Endothelial cell of umbilical vein (primary cell): Measurements from ENCODE around the gene HELZ2. TPM values are rescaled to one million over a fixed set of nuclear protein-coding genes. Genes with fewer than 3 reads are reported as not detected.

Experiments
- BruUV-seq: library from RNA; stranded (reverse); fragments of 400-500 nt; replicated peaks from 2 replicates; lab custom pipeline; 2021; lab: Mats Ljungman, UMichigan
- CTCF ChIA-PET: fragments of 300-600, 350-600 bp; sonication (Branson Sonifier 250); formaldehyde crosslinking; loops from one replicate; lab custom pipeline; 2021; ENCODE audit warnings: antibody characterized with exemption, inconsistent platforms; lab: Charles Lee
- POLR2A ChIA-PET: fragments of 300-600, 350-600 bp; sonication (Branson Sonifier 250); formaldehyde crosslinking; loops from one replicate; lab custom pipeline; 2021; ENCODE audit warnings: antibody characterized with exemption, inconsistent platforms; lab: Charles Lee
- DNase-seq: peaks from one replicate; pipeline ENCODE4 v3.0.0-alpha.2; 2011; ENCODE audit warnings: low read depth, low spot score
- FAIRE-seq: peaks from 2 replicates; lab custom pipeline; 2011; peaks lifted over from hg19 to GRCh38; lab: Jason Lieb, UNC
- H2AFZ ChIP-seq: 2 replicates; pipeline ENCODE4 v1.6.0; 2012; ENCODE audit warnings: low read depth, low read length, control low read depth, inconsistent platforms
- H3K27ac ChIP-seq: 2 replicates; pipeline ENCODE4 v1.5.1; 2011; ENCODE audit warnings: low read depth, mild to moderate bottlenecking, control low read depth, low read length, moderate library complexity; ENCODE audit not compliant: insufficient read depth
- H3K27me3 ChIP-seq, 2 experiments: 2 replicates each; pipeline versions ENCODE4 v1.6.0 to v1.6.1; 2011; ENCODE audit warnings: low read length in 2 of 2, mixed read lengths in 1 of 2; ENCODE audit not compliant: control insufficient read depth in 2 of 2, insufficient read depth in 2 of 2
- H3K36me3 ChIP-seq, 2 experiments: 2 replicates in 1 of 2; 3 replicates in 1 of 2; pipeline ENCODE4 v1.5.1; 2011; ENCODE audit warnings: low read length in 2 of 2, mild to moderate bottlenecking in 1 of 2, moderate library complexity in 1 of 2; ENCODE audit not compliant: control insufficient read depth in 2 of 2, insufficient read depth in 2 of 2; ENCODE audit errors: extremely low read depth in 1 of 2
- H3K4me1 ChIP-seq: 3 replicates; pipeline ENCODE4 v1.5.1; 2011; ENCODE audit warnings: mild to moderate bottlenecking, low read length; ENCODE audit not compliant: control insufficient read depth, insufficient read depth; ENCODE audit errors: extremely low read depth
- H3K4me2 ChIP-seq: 2 replicates; pipeline ENCODE4 v1.6.1; 2011; ENCODE audit warnings: low read length, control low read depth, mixed read lengths; ENCODE audit not compliant: insufficient read depth
- H3K4me3 ChIP-seq, 3 experiments: fragments of 200-600 bp in 1 of 3; sonication (generic), shearing (Covaris generic) in 1 of 3; replicated peaks in 1 of 3; 2 replicates each; pipeline ENCODE4 v1.5.1; 2011 to 2016; ENCODE audit warnings: control low read depth in 3 of 3, low read length in 3 of 3, mild to moderate bottlenecking in 2 of 3, inconsistent platforms in 1 of 3, low read depth in 1 of 3, moderate library complexity in 1 of 3; ENCODE audit not compliant: insufficient read depth in 1 of 3
- H3K79me2 ChIP-seq: 2 replicates; pipeline ENCODE4 v1.6.0; 2012; ENCODE audit warnings: low read length, inconsistent platforms; ENCODE audit not compliant: control insufficient read depth, insufficient read depth
- H3K9ac ChIP-seq: replicated peaks from 2 replicates; pipeline ENCODE3; 2011; ENCODE audit warnings: low read length, control low read depth; ENCODE audit not compliant: insufficient read depth; ENCODE audit errors: extremely low read depth
- H3K9me1 ChIP-seq: replicated peaks from 3 replicates; pipeline ENCODE4 v1.6.0; 2011; ENCODE audit warnings: mild to moderate bottlenecking, low read length; ENCODE audit not compliant: control insufficient read depth, insufficient read depth; ENCODE audit errors: extremely low read depth
- H3K9me3 ChIP-seq: replicated peaks from 2 replicates; pipeline ENCODE4 v1.5.1; 2012; ENCODE audit warnings: low read length, inconsistent platforms; ENCODE audit not compliant: control insufficient read depth, insufficient read depth
- H4K20me1 ChIP-seq: replicated peaks from 2 replicates; pipeline ENCODE3; 2011; ENCODE audit warnings: mild to moderate bottlenecking, low read length; ENCODE audit not compliant: control insufficient read depth, insufficient read depth; ENCODE audit errors: extremely low read depth
- EZH2 ChIP-seq: IDR thresholded peaks from 2 replicates; pipeline ENCODE4 v1.6.1; 2012; ENCODE audit warnings: borderline replicate concordance, low read depth, mild to moderate bottlenecking, moderate library complexity, low read length, inconsistent platforms; ENCODE audit not compliant: severe bottlenecking
- FOS ChIP-seq: IDR thresholded peaks from 2 replicates; pipeline ENCODE4 v1.6.1; 2011; ENCODE audit warnings: mild to moderate bottlenecking, low read length, moderate library complexity, borderline replicate concordance; ENCODE audit not compliant: insufficient read depth
- GATA2 ChIP-seq: IDR thresholded peaks from 2 replicates; pipeline ENCODE4 v1.7.0; 2011; ENCODE audit warnings: low read depth, mild to moderate bottlenecking, moderate library complexity, mixed read lengths, low read length; ENCODE audit not compliant: insufficient read length, insufficient read depth
- JUN ChIP-seq: IDR thresholded peaks from 2 replicates; pipeline ENCODE4 v1.6.1; 2011; ENCODE audit warnings: borderline replicate concordance, low read depth; ENCODE audit not compliant: insufficient read length, insufficient read depth
- MYC ChIP-seq: IDR thresholded peaks from one replicate; pipeline ENCODE4 v1.6.1; 2011; ENCODE audit warnings: mild to moderate bottlenecking, low read depth, low read length
- POLR2A ChIP-seq: IDR thresholded peaks from 2 replicates; pipeline ENCODE4 v1.6.1; 2012; ENCODE audit warnings: low read depth, mild to moderate bottlenecking, control low read depth, low read length
- POLR2AphosphoS5 ChIP-seq: IDR thresholded peaks from 2 replicates; pipeline ENCODE4 v1.6.1; 2012; ENCODE audit warnings: low read depth, mild to moderate bottlenecking, control low read depth, low read length, moderate library complexity; ENCODE audit not compliant: insufficient read depth
- dilution Hi-C: fragments of 300-500 bp; cut with MboI; formaldehyde crosslinking; loops from one replicate; pipeline ENCODE4 v1.15.0; 2019; ENCODE audit warnings: low sequenced_read_pairs; ENCODE audit not compliant: extremely low pct_ligation_motif_present
- intact Hi-C: fragments of 100-400 bp; cut with micrococcal nuclease; formaldehyde crosslinking; loops from one replicate; pipeline ENCODE4 v1.10.0; 2022
- polyA plus RNA-seq, 4 experiments: library from polyadenylated mRNA; depleted of rRNA in 3 of 4; stranded (reverse) in 3 of 4; unstranded in 1 of 4; fragments of >200 nt; gene quantifications; 2 replicates each; pipeline versions ENCODE4 v1.2.1 to v1.2.3, GENCODE V29; 2011 to 2012; ENCODE audit warnings: missing spikeins in 1 of 4
- total RNA-seq: library from RNA; stranded (reverse); gene quantifications from 2 replicates; pipeline ENCODE4 v1.2.3, GENCODE V29; 2021
- TF ChIP-seq, protein P1 (sequence below): IDR thresholded peaks from 2 replicates; pipeline ENCODE4 v1.6.1; 2011; ENCODE audit not compliant: insufficient read depth, insufficient read length
- TF ChIP-seq, protein P2 (sequence below), 2 donors: IDR thresholded peaks; 1 replicate in 1 of 2; 2 replicates in 1 of 2; pipeline ENCODE4 v1.5.1; 2011; ENCODE audit warnings: low read length in 2 of 2, mild to moderate bottlenecking in 2 of 2, moderate library complexity in 2 of 2, control low read depth in 1 of 2, inconsistent platforms in 1 of 2, low read depth in 1 of 2; ENCODE audit not compliant: insufficient read depth in 1 of 2; ENCODE audit errors: extremely low read depth in 1 of 2

The HELZ2 gene
- total and polyA plus RNA-seq, 2 donors (not counting 3 experiments of a cell fraction or from before 2014, with no cell fraction given), result 10.6 to 33.2 TPM

DNA sequence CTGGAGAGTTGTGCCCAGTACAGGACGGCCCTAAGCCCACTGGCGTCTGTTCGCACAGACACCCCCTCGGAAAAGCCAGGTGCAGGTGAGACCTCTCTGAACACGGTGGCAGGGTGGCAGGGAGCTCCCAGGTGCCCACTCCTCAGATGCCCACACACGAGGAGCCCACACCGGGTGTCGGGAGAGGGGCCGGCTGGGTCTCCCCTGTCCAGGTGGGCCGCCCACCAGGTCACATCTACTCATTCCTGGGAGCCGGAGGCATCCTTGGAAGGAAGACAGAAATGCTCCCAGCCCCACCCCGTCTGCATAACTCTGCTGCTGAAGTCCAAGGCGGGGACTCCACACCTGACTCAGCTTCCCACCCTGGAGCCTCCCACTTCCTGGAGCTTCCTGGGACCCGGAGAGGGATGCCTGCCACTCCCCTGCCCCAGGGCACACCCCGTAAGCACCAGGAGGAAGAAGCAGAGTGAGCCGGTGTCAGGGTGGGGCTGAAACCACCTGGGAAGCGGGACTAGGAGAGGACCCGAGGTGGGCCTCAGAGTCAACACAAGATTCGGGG lies 29.0 kb downstream of the HELZ2 start:
- ChIA-PET CTCF (no interaction called here), POLR2A (no interaction called here)
- intact Hi-C loops, result no loop called here

DNA sequence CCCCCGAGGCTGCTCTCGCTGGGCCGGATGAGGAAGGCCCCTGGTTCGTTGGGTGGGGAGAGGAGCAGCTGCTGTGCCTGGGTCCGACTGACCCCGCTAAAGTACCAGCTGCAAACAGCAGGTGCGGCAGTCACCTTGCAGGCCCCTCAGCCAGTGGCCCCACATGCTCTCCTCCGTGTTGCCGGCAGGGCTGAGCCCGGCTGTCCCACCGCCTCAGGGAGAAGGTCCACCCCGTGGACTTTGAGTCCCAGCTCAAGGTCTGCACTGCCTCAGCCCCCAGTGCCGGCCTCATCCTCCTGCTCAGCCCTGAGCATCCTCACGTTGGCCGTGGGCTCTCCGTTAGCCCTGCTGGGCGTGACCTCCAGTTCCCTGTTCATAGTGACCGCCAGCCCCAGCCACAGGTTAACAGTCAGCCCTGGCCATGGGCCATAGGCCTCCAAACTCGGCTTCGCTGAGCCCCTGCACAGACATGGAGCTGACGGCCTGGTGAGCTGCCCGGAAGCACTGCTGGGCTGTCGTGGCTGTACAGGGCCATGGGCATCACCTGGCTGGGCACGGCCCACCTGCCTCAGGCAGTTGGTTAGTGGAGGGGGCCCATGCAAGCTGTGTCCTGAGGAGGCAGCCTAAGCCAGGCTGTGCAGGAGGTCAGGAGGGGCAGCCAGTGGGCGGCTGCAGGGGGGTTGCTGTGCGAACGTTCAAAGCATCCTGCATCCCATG lies 29.6 kb downstream of the HELZ2 start:
- H2AFZ ChIP-seq, result no peak overlapping the region
- ChIA-PET POLR2A (no interaction called here), CTCF (interaction anchor here (1.0 to 1.5 kb wide), 3 partner anchors 23 to 430 kb away, joined by 3 to 6 read pairs (median 4); no protein-coding TSS in a partner anchor)
- FAIRE-seq, result no peak
- no peaks in the 10 kb centered on the region for H3K9me1 ChIP-seq
- no peak overlapping the region for H3K9ac ChIP-seq
- DNase-seq, result no peak
- no peak overlapping the region for H3K27ac ChIP-seq
- no peak overlapping the region for H3K4me2 ChIP-seq
- H4K20me1 ChIP-seq, result no peaks in the 10 kb centered on the region
- H3K36me3 ChIP-seq, result no peaks in the 10 kb centered on the region
- no peaks in the 10 kb centered on the region for H3K4me1 ChIP-seq
- intact Hi-C loops (no loop called here), dilution Hi-C loops (no loop called here)
- H3K9me3 ChIP-seq, result no peaks in the 10 kb centered on the region
- H3K27me3 ChIP-seq, result no peaks in the 10 kb centered on the region
- no peak overlapping the region for H3K4me3 ChIP-seq
- TF ChIP-seq JUN, result no peak
- no peak for TF ChIP-seq POLR2A
- TF ChIP-seq, protein P1, sequence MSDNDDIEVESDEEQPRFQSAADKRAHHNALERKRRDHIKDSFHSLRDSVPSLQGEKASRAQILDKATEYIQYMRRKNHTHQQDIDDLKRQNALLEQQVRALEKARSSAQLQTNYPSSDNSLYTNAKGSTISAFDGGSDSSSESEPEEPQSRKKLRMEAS, result no peak
- no peak for TF ChIP-seq POLR2AphosphoS5
- TF ChIP-seq GATA2, result no peak
- TF ChIP-seq MYC, result no peak
- no peak for TF ChIP-seq EZH2
- TF ChIP-seq, protein P2, sequence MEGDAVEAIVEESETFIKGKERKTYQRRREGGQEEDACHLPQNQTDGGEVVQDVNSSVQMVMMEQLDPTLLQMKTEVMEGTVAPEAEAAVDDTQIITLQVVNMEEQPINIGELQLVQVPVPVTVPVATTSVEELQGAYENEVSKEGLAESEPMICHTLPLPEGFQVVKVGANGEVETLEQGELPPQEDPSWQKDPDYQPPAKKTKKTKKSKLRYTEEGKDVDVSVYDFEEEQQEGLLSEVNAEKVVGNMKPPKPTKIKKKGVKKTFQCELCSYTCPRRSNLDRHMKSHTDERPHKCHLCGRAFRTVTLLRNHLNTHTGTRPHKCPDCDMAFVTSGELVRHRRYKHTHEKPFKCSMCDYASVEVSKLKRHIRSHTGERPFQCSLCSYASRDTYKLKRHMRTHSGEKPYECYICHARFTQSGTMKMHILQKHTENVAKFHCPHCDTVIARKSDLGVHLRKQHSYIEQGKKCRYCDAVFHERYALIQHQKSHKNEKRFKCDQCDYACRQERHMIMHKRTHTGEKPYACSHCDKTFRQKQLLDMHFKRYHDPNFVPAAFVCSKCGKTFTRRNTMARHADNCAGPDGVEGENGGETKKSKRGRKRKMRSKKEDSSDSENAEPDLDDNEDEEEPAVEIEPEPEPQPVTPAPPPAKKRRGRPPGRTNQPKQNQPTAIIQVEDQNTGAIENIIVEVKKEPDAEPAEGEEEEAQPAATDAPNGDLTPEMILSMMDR (IDR thresholded peaks at IDR 0.05; ENCODE audit: extremely low read depth in 1 of 2, insufficient read depth in 1 of 2, low read depth in 1 of 2, low read length in 2 of 2), result no peak
- no peak for TF ChIP-seq FOS
- H3K79me2 ChIP-seq, result no peaks in the 10 kb centered on the region
- BruUV-seq, result no TSS peak

More for the DNA sequence above, 29.0 kb downstream of the HELZ2 start:
- Histone ChIP-seq H3K9me3 (no peaks in the 10 kb centered on the region), H3K79me2 (no peaks in the 10 kb centered on the region), H3K9me1 (no peaks in the 10 kb centered on the region), H3K4me2 (no peak overlapping the region), H4K20me1 (no peaks in the 10 kb centered on the region), H3K9ac (no peak overlapping the region), H3K4me3 (no peak overlapping the region), H3K4me1 (no peaks in the 10 kb centered on the region), H3K27me3 (no peaks in the 10 kb centered on the region), H3K27ac (no peak overlapping the region), H2AFZ (no peak overlapping the region), H3K36me3 (no peaks in the 10 kb centered on the region)
- FAIRE-seq (no peak), DNase-seq (no peak)
- dilution Hi-C loops, result no loop called here
- no TSS peak for BruUV-seq
- TF ChIP-seq, protein P1, result no peak
- TF ChIP-seq POLR2A (no peak), GATA2 (no peak), POLR2AphosphoS5 (no peak)
